Adrenal gland (tissue), 12 donors: ENCODE data around the gene OXGR1. TPM values are rescaled to one million over a fixed set of nuclear protein-coding genes. Genes with fewer than 3 reads are reported as not detected.

Experiments used
- DNase-seq, 7 donors: peaks; one replicate each; pipeline ENCODE4 v3.0.0-alpha.2; 2019 to 2020
- H3K27ac ChIP-seq, 5 donors: fragments of 200-600 bp; sonication (generic) in 4 of 5; 1 replicate in 3 of 5; 2 replicates in 2 of 5; pipeline versions ENCODE4 v1.5.1 to v1.8.0; 2016 to 2020; ENCODE audit warnings: mild to moderate bottlenecking in 1 of 5
- H3K27me3 ChIP-seq: fragments of 200-600 bp; 2 replicates; pipeline ENCODE4 v1.8.0; 2021
- H3K36me3 ChIP-seq, 2 donors: fragments of 200-600 bp; replicated peaks in 1 of 2; 1 replicate in 1 of 2; 2 replicates in 1 of 2; pipeline versions ENCODE4 v1.5.1 to v1.8.0; 2018 to 2022
- H3K4me1 ChIP-seq, 2 donors: fragments of 200-600 bp; replicated peaks in 1 of 2; 1 replicate in 1 of 2; 2 replicates in 1 of 2; pipeline versions ENCODE4 v1.5.1 to v1.8.0; 2018 to 2021
- H3K4me3 ChIP-seq, 4 donors: fragments of 200-600 bp; sonication (generic) in 3 of 4; one replicate each; pipeline ENCODE4 v1.5.1; 2016 to 2018
- H3K9me3 ChIP-seq, 3 donors: fragments of 200-600 bp; sonication (generic) in 1 of 3; replicated peaks in 1 of 3; 1 replicate in 2 of 3; 2 replicates in 1 of 3; pipeline versions ENCODE4 v1.5.1 to v1.8.0; 2016 to 2021
- POLR2A ChIP-seq, 2 donors: fragments of 450-650 bp; IDR thresholded peaks; one replicate each; pipeline ENCODE4 v1.6.1; 2017; ENCODE audit warnings: antibody characterized with exemption in 2 of 2, mild to moderate bottlenecking in 2 of 2, moderate library complexity in 1 of 2
- WGBS, 4 donors: extraction: QIAGEN DNeasy Blood & Tissue Kit in 2 of 4; methylation state at CpG; one replicate each; pipeline versions ENCODE4 v1.1.5 to v1.1.7; 2013 to 2017; 5-methylcytosine and 5-hydroxymethylcytosine counted together
- intact Hi-C, 2 donors: fragments of 100-400 bp; cut with DNase I; formaldehyde crosslinking; loops; one replicate each; pipeline versions ENCODE4 v1.14.1 to v1.15.0; 2022 to 2023
- polyA plus RNA-seq, 3 donors: library from polyadenylated mRNA; stranded (reverse); fragments of 200-250 nt in 2 of 3; fragments of 350-450 nt in 1 of 3; fragmentation: Illumina TruSeq in 1 of 3; extraction: RNeasy Lipid Tissue Mini Kit (QIAGEN cat#74804) in 1 of 3; gene quantifications; one replicate each; pipeline ENCODE4 v1.2.3, GENCODE V29; 2013 to 2014
- total RNA-seq, 9 donors: library from RNA; depleted of rRNA in 4 of 9; stranded (reverse); fragments of >200 nt in 4 of 9; fragments of 120-200 nt in 1 of 9; fragmentation: NEBNext Ultra II Directional in 1 of 9; extraction: Animal tissue kit (Norgen Biotek cat#: 25700) in 1 of 9; gene quantifications; one replicate each; pipeline versions ENCODE4 v1.1.0 to v1.2.4, GENCODE V29; 2013 to 2023
- TF ChIP-seq, protein P1 (sequence below), 6 experiments: fragments of 450-650 bp in 4 of 6; fragments of 200-600 bp in 2 of 6; sonication (generic) in 1 of 6; IDR thresholded peaks; 1 replicate in 5 of 6; 2 replicates in 1 of 6; pipeline versions ENCODE4 v1.5.1 to v1.8.0; 2016 to 2021; ENCODE audit warnings: antibody characterized with exemption in 6 of 6, mild to moderate bottlenecking in 2 of 6, moderate library complexity in 1 of 6
- donor health status: healthy with polysubstance abuse.
- donor health status: Bipolar disorder and iron deficiency.
- donor health status: DM: yes; HTN: yes; CAD: no.
- donor health status: DM: no; HTN: no; CAD: no.
- donor health status: DM: no; HTN: no; CAD: no.
- donor health status: DM: yes; HTN: yes; CAD: no.

Gene OXGR1
- total and polyA plus RNA-seq, 12 donors, result 0.11 to 0.13 TPM; not detected in 10

DNA sequence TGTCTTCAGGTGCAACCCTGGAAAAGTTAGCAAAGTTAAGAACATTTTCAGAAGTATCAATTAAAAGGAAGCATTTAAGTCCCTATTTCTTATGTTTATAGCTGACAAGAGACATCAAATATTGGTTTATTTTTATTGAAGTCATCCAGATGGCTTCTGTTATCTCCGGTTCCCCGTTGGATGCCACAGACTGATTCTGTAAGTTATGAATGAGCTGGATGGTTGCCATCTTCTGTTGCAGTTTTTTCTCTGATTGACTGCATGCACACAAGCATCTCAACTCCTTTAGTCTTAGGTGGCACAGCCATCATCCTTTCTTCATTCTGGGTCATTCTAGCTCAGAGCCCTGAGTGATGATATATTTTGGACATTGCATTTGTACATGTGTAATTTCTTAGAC is 10.6 kb upstream of the OXGR1 start:
- Histone ChIP-seq H3K27me3 (no peaks in the 10 kb centered on the region), H3K36me3 (no peaks in the 10 kb centered on the region), H3K9me3 (no peaks in the 10 kb centered on the region), H3K4me1 (peaks cover 0 to 2% of the 10 kb centered on the region in 2 donors), H3K27ac (no peak overlapping the region), H3K4me3 (no peak overlapping the region)
- intact Hi-C loops, result no loop called here
- TF ChIP-seq, protein P1, sequence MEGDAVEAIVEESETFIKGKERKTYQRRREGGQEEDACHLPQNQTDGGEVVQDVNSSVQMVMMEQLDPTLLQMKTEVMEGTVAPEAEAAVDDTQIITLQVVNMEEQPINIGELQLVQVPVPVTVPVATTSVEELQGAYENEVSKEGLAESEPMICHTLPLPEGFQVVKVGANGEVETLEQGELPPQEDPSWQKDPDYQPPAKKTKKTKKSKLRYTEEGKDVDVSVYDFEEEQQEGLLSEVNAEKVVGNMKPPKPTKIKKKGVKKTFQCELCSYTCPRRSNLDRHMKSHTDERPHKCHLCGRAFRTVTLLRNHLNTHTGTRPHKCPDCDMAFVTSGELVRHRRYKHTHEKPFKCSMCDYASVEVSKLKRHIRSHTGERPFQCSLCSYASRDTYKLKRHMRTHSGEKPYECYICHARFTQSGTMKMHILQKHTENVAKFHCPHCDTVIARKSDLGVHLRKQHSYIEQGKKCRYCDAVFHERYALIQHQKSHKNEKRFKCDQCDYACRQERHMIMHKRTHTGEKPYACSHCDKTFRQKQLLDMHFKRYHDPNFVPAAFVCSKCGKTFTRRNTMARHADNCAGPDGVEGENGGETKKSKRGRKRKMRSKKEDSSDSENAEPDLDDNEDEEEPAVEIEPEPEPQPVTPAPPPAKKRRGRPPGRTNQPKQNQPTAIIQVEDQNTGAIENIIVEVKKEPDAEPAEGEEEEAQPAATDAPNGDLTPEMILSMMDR (IDR thresholded peaks at IDR 0.05), result no peak
- TF ChIP-seq POLR2A (IDR thresholded peaks at IDR 0.05), result no peak
- DNase-seq, result no peak
- 25 to 42% (median 34%) methylated on average over 2 of the region's 2 CpGs for WGBS, 4 donors

DNA sequence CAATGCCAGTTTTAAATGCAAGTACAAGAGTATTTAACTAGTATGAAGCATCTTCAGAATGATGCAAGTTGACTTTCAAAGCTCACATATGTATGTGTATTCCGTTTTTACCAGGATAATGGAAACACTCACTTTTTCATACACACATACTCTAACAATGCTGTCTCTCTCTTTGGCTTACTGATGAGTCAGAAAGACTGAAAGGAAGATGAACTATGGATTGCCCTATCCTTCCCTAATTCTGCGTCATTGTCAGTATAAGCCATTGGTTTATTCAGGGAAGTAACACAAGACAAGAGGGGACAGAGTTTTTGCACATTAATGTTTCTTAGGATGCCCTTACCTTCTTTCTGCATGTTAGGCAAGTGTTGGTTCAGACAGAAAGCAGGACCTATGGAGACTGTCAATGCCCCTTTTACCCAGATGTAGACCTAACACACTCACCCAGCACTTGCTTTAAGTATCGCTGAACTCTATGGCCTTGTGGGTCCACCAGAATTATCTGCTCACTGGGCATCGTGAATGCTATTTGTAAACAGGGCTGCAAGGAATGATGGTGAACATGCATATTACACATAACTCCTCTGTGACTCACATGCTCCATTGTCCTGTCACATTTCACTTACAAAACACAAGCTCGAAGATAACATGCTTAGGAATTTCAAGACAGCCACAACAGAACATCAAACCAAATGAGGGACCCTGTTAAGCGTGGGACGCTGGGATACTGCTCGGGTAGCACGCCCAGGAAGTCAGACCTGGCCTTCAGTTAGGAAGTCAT is 10.0 kb upstream of the OXGR1 start:
- Histone ChIP-seq H3K27me3 (no peaks in the 10 kb centered on the region), H3K36me3 (no peaks in the 10 kb centered on the region), H3K27ac (no peak overlapping the region), H3K4me1 (peaks cover 0 to 2% of the 10 kb centered on the region in 2 donors), H3K4me3 (no peak overlapping the region), H3K9me3 (no peaks in the 10 kb centered on the region)
- no peak for DNase-seq
- intact Hi-C loops, result no loop called here
- 79 to 88% (median 81%) methylated on average over 9 of the region's 9 CpGs for WGBS, 4 donors
- no peak for TF ChIP-seq POLR2A (IDR thresholded peaks at IDR 0.05)
- TF ChIP-seq, protein P1 (IDR thresholded peaks at IDR 0.05), result no peak

DNA sequence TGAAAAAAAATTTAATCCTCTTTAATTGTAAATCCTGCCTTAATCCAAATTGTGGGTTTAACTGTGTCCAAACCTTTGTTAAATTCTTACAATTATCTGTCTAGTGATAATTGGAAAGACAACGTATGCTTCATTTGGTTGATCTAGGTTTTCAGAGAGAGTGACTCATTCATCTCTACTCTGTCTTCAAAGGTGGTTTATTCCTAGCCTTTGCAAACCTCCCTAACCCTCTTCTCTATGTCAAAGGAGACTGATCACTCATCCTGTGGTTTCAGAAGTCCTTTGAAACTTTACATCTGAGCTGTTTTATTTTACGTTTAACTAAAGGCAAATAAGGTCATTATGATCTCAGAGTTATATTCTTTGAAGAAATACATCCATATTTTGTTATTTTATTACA is 8.8 kb upstream of the OXGR1 start:
- Histone ChIP-seq H3K4me1 (peaks cover 0 to 2% of the 10 kb centered on the region in 2 donors), H3K4me3 (no peak overlapping the region), H3K36me3 (no peaks in the 10 kb centered on the region), H3K27ac (no peak overlapping the region), H3K27me3 (no peaks in the 10 kb centered on the region), H3K9me3 (no peaks in the 10 kb centered on the region)
- 63 to 69% (median 68%) methylated on average over 2 of the region's 2 CpGs for WGBS, 4 donors
- TF ChIP-seq POLR2A (IDR thresholded peaks at IDR 0.05), result no peak
- TF ChIP-seq, protein P1 (IDR thresholded peaks at IDR 0.05), result no peak
- no peak for DNase-seq
- intact Hi-C loops, result no loop called here

DNA sequence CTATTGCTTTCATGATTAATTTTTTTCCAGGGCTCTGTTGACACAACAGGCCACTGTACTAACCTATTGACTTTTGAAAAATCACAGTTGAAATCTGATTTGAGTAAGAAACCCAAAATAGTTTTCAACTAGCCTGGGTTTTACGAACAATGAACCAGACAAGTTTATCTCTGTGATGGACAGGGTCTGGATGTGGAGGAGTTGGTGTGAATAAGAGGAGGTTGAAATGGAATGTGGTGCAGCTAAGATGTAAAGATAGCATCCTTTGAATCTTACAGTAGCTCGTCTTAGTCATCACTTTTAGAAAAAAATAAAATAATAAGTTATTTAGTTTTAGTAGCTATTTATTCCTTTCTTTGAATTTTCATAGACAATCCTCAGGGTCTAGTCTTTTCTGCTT is 8.3 kb upstream of the OXGR1 start:
- Histone ChIP-seq H3K4me1 (peaks cover 0 to 2% of the 10 kb centered on the region in 2 donors), H3K4me3 (no peak overlapping the region), H3K27me3 (no peaks in the 10 kb centered on the region), H3K36me3 (no peaks in the 10 kb centered on the region), H3K9me3 (no peaks in the 10 kb centered on the region), H3K27ac (no peak overlapping the region)
- no peak for DNase-seq
- TF ChIP-seq, protein P1 (IDR thresholded peaks at IDR 0.05), result no peak
- intact Hi-C loops, result no loop called here
- WGBS, 4 donors, result 51 to 67% (median 62%) methylated on average over 2 of the region's 2 CpGs
